Neutrophil (primary cell): ENCODE data around the gene NEMP2.

ENCODE experiments used
- H3K27ac ChIP-seq: fragments of 200-600 bp; sonication (generic); 2 replicates; pipeline ENCODE4 v1.5.1; 2016; ENCODE audit warnings: mild to moderate bottlenecking, moderate library complexity
- H3K27me3 ChIP-seq: fragments of 200-600 bp; sonication (generic); 2 replicates; pipeline ENCODE4 v1.6.0; 2016; ENCODE audit warnings: mild to moderate bottlenecking
- H3K36me3 ChIP-seq: fragments of 200-600 bp; sonication (generic); 2 replicates; pipeline ENCODE4 v1.5.1; 2017
- H3K4me1 ChIP-seq, 2 experiments: fragments of 200-600 bp in 1 of 2; sonication (generic) in 1 of 2; 1 replicate in 1 of 2; 2 replicates in 1 of 2; pipeline versions ENCODE4 v1.5.1 to v1.6.1; 2013 to 2016; ENCODE audit warnings: low read depth in 1 of 2, low read length in 1 of 2, mild to moderate bottlenecking in 1 of 2, moderate library complexity in 1 of 2; ENCODE audit not compliant: control insufficient read depth in 1 of 2, insufficient read depth in 1 of 2
- H3K4me3 ChIP-seq, 2 experiments: fragments of 200-600 bp in 1 of 2; sonication (generic) in 1 of 2; 1 replicate in 1 of 2; 2 replicates in 1 of 2; pipeline ENCODE4 v1.5.1; 2013 to 2016; ENCODE audit warnings: low read depth in 1 of 2, low read length in 1 of 2, mild to moderate bottlenecking in 1 of 2, moderate library complexity in 1 of 2
- H3K9me3 ChIP-seq: fragments of 200-600 bp; sonication (generic); 2 replicates; pipeline ENCODE4 v1.5.1; 2016
- CTCF ChIP-seq: fragments of 200-600 bp; sonication (generic); IDR thresholded peaks from 2 replicates; pipeline ENCODE4 v1.5.1; 2016; ENCODE audit warnings: antibody characterized with exemption

The NEMP2 gene

DNA sequence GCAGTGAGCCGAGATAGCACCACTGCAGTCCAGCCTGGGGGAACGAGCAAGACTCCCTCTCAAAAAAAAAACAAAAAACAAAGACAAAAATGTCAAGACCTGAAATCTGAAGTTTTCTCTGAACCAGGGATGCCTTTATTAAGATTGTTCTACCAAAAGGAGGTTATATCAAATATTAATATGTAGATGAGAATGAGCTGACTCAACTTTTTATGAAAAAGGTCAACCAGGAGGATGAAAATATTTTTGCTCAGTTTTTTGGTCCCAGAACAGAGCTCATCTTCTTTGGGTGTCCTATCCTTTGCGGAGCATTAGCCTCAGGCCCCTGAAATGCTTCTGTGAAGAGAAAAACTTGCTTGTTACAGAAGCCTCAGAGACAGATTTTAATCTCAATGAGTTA lies 44.0 kb downstream of the NEMP2 start:
- Histone ChIP-seq H3K27ac (no peak overlapping the region), H3K4me3 (no peak overlapping the region), H3K36me3 (no peaks in the 10 kb centered on the region), H3K27me3 (no peaks in the 10 kb centered on the region), H3K4me1 (no peaks in the 10 kb centered on the region), H3K9me3 (no peaks in the 10 kb centered on the region)
- no peak for TF ChIP-seq CTCF

DNA sequence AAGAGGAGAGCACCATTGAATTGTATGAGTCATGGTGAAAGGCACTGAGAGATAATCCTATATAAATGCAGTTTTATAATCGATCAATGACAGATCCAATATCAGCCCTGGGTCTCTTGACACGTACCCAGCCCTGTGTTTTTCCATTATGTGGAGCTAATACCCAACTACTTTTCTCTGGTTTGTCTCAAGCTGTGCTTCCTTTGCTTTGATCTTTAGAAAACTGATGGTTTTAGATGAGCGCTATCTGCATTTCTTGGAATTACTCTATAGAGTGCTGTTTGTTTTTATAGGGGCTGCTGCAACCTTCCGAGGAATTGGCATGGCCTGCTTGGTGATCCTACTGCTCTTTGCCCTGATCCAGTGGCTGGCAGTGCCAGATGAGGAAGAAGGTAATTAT lies 45.0 kb downstream of the NEMP2 start:
- Histone ChIP-seq H3K27ac (no peak overlapping the region), H3K4me1 (no peaks in the 10 kb centered on the region), H3K27me3 (no peaks in the 10 kb centered on the region), H3K9me3 (no peaks in the 10 kb centered on the region), H3K36me3 (no peaks in the 10 kb centered on the region), H3K4me3 (no peak overlapping the region)
- no peak for TF ChIP-seq CTCF

- no peaks in the 10 kb centered on the region for H3K36me3 ChIP-seq
- no peaks in the 10 kb centered on the region for H3K27me3 ChIP-seq
- H3K4me1 ChIP-seq, result no peaks in the 10 kb centered on the region
- H3K27ac ChIP-seq, result no peak overlapping the region
- H3K9me3 ChIP-seq, result no peaks in the 10 kb centered on the region
- TF ChIP-seq CTCF, result no peak
- H3K4me3 ChIP-seq, result no peak overlapping the region
Observed at GRCh38 chr2:190488516-190489233, 45.8 kb downstream of the NEMP2 start.

GRCh38 chr2:190486037-190486623 lies 48.4 kb downstream of the NEMP2 start:
- Histone ChIP-seq H3K27me3 (no peaks in the 10 kb centered on the region), H3K4me1 (no peaks in the 10 kb centered on the region), H3K4me3 (no peak overlapping the region), H3K36me3 (no peaks in the 10 kb centered on the region), H3K27ac (no peak overlapping the region), H3K9me3 (no peaks in the 10 kb centered on the region)
- no peak for TF ChIP-seq CTCF

DNA sequence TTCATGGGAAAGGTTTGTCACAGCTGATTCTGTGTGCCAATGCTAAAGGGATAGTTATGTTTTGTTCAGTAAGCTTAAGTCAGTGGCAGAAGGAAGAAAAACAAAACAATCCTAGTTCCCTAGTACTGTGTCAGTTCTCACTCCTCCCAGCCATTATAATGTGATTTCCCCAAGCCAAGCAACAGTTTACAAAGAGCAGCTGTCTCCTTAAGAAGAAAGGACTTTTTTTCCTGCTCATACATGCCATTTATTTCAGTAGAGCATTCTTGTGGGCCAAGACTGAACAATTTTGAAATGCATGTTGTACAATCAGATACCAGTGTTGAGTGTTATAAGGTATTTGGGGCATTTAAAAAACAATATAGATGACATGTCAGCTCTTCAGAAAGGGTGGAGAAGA lies 52.1 kb downstream of the NEMP2 start:
- no peak for TF ChIP-seq CTCF
- no peaks in the 10 kb centered on the region for H3K27me3 ChIP-seq
- H3K9me3 ChIP-seq, result no peaks in the 10 kb centered on the region
- H3K27ac ChIP-seq, result no peak overlapping the region
- no peaks in the 10 kb centered on the region for H3K4me1 ChIP-seq
- H3K4me3 ChIP-seq, result no peak overlapping the region
- H3K36me3 ChIP-seq, result no peaks in the 10 kb centered on the region
